Measurements from ENCODE around the gene KCNJ6. TPM values are rescaled to one million over a fixed set of nuclear protein-coding genes. Genes with fewer than 3 reads are reported as not detected.
"Not testable (repeated sequence)": the region's sequence is repeated elsewhere in the genome, so short reads cannot be mapped to it uniquely, and the experiment has no call there.

Gene KCNJ6
- polyA plus RNA-seq, 3 donors = 0.19 to 0.36 (median 0.25) TPM

DNA sequence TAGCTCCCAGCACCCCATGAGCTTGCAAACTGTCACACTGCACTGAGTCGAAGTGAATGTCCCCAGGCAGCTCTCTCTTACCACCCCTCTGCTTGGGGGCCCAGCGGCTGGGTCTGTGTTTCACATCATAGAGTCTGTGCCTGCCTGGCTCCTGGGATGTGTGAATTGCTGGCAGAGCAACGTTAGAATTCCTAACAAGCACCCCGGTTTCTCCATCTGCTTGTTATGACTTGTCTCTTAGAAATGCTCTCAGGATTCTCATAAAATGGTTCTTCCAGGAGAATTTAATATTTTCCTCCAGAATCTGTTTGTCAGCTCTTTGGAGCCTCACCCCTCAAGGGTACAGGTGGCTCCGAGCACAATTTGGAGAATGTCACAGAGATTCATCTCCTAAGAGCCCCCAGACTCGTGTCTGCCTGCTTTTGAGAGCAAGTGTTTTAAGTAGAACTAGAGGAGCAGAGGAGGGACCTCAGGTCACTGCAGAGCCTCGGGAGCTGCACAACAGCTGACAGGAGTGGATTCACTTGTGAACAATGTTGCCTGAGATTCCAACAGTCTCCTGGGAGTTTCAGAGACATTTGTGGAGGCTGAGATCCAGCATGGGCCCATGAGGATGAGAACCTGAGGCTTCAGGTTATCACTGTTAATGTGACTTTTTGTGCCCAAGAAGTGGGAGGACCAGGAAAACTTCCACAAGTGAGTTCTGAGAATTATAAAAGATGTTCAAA, 131.5 kb downstream of the KCNJ6 start:
- DNase-seq (ENCODE audit: low read depth in 3 of 3, low spot score in 2 of 3) = no peak

DNA sequence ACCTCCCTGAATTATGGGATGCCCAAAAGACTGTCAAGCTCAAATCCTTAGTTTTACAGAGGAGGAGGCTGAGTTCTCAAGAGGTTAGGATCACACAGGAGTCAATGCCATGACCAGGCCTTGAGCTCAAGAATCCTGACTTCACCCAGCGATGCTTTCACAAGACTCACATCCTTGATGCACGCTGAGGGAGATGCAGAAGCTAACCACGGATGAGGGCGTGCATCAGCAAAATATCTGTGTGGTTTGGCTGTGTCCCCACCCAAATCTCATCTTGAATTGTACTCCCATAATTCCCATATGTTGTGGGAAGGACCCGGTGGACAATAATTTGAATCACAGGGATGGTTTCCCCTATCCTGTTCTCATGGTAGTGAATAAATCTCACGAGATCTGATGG, 133.2 kb downstream of the KCNJ6 start:
- no peak for DNase-seq (ENCODE audit: low read depth in 3 of 3, low spot score in 2 of 3)

DNA sequence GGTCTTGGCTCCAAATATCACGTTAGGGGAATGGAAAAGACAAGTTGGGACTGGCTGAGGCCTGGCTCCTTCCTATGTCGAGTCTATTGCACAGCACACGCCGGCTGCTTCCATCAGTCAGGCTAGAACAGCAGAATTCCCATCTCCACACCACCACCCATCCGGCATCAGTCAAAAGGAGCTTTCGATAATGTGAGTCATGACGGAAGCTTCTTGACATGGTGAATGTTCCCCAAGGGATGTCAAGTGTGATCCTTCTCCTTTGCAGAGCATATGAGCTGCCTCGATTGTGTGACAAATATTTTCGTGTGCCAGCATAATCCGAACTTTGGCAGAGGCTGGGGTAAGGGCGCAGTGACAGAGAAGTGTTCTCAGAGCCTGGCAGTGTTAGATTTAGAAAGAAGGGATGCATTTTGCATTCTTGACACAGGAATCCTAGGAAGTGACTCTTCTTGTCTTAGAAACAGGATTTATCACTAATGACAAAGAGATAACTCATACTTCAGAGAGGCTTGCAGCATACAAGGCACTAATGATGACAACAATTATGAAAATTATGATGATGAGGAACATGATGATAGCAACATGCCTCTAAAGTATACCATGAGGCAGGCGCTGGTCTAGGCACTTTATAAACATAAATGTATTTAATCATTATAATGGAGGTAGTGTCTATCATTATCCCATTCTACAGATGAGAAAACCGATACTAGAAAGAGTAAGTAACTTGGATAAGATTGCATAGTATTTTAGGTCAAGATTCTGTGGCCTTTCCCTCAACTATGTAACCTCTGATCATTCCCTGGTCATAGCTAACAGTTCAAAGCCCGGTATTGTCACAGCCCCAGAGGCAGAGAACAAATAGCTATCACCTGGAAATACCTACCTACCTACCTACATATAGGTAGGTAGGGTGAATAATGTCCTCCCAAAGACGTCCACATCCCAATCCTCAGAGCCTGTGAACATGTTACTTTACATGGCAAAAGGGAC, 135.0 kb downstream of the KCNJ6 start:
- DNase-seq (ENCODE audit: low read depth in 3 of 3, low spot score in 2 of 3) = no peak

DNA sequence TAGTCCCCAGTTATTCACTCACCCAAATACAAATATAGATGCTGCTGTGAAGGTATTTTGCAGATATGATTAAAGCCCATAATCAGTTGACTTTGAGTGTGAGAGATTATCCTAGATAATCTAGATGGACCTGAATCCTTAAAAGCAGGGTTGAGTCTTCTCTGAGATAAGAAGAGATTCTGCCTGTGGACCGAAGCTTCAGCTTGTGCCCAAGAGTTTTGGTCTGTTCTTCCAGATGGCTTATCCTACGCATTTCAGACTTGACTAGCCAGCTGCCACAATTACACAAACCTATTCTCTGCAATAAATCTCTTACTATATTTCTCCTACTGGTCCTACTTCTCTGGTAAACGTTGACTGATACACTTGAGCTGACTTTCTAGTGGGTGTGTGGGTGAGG, 145.1 kb downstream of the KCNJ6 start:
- no peak for DNase-seq (ENCODE audit: low read depth in 3 of 3, low spot score in 2 of 3)

DNA sequence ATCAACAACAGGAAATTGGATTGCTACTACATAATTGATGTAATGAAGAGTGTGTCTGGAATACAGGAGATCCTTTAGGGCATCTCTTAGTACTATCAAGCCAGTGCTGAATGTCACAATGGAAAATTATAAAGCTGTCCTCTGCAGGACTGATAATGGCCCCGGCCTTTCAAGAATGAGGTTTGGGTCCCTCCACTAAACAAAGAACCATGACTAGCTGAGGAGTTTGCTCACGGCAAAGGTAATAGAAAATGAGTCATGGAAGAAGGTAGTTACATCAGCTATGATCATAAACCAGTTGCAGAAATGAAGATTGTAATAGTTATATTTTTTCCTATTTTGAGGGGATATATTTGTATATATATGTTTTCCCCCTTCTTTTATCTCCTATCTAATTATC, 145.8 kb downstream of the KCNJ6 start:
- DNase-seq (ENCODE audit: low read depth in 3 of 3, low spot score in 2 of 3) = no peak

DNA sequence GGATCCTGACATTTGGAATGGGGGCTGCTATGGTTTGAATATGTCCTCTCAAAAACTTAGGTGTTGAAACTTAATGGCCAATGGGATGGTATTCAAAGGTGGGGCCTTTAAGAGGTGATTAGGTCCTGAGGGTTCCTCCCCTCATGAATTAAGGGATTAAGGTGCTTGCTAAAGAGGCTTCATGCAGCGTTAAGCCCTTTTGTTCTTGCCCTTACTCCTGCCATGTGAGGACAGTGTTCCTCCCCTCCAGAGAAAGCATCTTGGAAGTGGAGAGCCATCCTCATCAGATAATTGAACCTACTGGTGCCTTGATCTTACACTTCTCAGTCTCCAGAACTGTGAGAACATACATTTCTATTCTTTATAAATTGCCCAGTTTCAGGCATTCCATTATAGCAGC, 146.6 kb downstream of the KCNJ6 start:
- DNase-seq (ENCODE audit: low read depth in 3 of 3, low spot score in 2 of 3) = no peak

DNA sequence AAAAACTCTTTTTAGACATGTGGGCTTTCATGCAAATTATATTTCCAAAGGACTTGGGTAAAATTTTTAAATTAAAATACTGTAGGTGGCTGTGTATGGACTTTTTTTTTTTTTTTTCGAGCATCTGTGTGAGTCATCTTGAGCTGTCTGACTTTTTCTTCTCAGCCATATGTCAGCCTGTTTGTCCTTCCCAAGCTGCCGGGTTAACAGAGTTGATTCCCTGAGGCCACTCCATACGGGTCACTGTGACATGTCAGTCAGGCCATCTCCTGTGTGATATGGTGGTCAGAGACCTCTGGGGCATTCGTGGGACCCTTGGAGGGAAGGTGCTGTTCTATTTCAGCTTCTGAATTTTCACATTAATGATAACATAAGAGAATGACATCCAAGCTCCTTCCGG, 148.3 kb downstream of the KCNJ6 start:
- DNase-seq (ENCODE audit: low read depth in 3 of 3, low spot score in 2 of 3) = no peak

DNA sequence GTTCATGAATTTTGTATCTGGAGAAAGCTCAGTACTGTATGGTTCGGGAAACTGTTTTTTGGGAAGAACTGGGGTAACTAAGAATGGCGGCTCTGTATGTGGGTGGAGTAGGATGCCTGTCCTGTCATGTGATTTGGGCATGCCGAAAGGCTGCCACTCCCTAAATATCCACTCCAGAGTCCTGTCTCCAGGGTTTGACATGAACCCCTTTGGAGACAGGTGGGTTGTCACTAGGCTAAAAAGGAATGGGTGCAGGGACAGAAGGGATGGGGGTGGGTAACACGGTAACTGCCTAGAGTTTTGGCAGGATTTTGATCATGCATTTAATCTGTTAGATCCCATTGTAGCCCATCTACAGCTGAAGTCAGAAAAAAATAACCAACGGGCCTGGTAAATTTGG, 150.1 kb downstream of the KCNJ6 start:
- no peak for DNase-seq (ENCODE audit: low read depth in 3 of 3, low spot score in 2 of 3)

DNA sequence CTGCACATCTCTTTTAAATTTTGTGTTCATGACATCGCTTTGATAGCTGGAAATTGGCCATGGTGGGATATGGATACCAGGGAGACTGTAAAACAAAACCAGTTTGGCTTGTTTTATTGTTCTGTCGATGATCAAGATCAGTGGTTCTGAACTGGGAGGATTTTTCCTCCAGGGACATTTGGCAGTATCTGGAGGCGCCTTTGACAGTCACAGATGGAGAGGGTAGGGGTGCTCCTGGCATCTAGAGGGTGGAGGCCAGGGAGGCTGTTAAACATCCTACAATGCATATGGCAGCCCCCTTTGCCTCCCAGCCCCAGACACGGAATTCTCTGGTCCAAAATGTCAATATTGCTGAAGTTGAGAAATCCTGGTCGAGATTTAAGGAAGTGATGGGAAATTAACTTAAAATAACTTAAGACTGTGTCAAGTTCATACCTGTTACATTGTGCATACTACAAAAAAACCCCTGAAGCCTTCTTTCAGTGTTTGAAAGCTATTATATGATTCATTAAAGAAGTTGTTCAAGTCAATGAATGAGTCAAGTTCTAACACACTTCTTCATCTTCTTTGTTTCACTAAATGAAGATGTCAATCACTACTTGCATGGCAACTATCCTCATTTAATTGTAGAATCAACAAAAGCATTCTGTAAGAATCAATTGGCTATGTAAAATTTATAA, 150.9 kb downstream of the KCNJ6 start:
- DNase-seq (ENCODE audit: low read depth in 3 of 3, low spot score in 2 of 3) = no peak

DNA sequence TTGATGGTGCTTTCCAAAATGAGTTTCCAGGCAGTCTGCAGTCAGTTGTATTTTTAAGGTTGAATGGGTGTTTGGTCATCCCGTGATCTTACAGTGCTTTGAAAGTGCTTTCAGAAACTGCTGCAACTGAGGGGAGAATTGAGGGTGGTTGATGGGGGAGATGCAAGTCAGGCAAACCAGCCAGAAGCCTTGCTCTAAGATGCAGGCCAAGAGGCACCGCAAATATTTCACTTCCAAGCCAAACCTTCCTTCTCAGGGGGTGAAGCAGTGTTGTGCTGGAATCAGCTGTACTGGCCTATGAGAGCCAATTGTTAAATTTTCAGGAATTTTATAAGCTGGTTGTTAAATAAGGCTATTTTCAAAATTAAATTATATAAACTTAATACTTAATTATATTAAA, 151.6 kb downstream of the KCNJ6 start:
- no peak for DNase-seq (ENCODE audit: low read depth in 3 of 3, low spot score in 2 of 3)

DNA sequence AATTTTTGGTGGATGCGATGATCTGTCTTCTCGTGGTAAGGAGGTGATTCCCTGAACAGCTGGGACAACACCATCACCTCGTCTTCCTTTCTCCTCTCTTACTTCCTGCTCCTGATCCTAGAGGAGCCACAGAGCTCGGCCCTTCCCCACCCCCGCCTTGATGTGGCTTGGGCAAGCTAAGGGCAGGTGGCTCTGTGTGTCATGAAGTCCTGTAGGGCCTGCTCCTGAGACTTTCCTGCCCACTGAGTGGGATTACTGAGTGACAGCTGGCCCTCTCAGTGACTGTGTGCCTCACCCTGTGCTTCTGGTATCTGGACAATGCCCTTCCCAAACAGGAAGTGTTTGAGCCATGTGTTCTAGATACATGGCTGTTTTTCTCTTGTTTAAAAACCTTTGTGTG, 153.0 kb downstream of the KCNJ6 start:
- no peak for DNase-seq (ENCODE audit: low read depth in 3 of 3, low spot score in 2 of 3)

DNA sequence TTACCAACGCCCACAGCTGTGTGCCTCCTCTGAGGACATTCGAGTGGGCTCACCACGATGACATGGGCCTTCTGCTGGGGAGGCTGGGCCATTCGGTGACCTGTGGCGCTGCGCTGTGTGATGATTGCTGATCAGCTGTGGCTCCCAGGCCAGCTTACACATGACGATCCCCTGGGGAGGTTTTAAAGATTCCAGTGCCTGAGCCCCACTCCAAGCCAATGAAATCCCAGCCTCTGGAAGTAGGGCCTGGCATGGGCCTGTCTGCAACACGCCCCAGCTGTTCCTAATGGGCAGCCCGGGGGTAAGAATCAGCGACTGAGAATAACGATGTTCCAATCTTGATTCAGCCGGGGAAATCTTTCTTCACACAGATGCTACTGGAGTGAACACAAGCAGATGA, 153.7 kb downstream of the KCNJ6 start:
- DNase-seq (ENCODE audit: low read depth in 3 of 3, low spot score in 2 of 3) = no peak

DNA sequence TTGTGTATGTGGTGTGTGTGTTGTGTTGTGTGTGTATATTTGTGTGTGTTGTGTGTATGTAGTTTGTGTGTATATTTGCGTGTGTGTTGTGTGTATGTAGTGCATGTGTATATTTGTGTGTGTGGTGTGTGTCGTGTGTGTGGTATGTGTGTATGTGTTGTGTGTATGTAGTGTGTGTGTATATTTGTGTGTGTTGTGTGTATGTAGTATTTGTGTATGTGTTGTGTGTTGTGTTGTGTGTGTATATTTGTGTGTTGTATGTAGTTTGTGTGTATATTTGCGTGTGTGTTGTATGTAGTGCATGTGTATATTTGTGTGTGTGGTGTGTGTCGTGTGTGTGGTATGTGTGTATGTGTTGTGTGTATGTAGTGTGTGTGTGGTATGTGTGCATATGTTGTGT, 154.9 kb downstream of the KCNJ6 start:
- not testable (repeated sequence) for DNase-seq (ENCODE audit: low read depth in 3 of 3, low spot score in 2 of 3)

DNA sequence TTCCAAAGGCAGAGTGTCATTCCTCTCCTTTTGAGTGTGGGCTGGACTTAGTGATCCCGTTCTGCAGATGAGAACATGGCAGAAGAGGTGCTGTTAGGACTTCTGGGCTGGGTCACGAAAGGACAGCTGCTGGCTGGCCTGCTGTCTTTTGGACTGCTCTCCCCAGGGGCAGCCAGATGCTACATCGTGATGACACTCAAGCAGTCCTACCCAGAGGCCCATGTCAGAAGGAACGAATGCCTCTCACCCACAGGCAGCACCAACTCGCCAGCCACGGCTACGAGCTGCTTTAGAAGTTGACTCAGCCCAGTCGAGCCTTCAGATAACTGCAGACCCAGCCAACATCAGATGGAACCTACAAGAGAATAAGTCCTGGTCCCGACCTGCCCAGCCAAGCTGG, 156.5 kb downstream of the KCNJ6 start:
- DNase-seq (ENCODE audit: low read depth in 3 of 3, low spot score in 2 of 3) = no peak

DNA sequence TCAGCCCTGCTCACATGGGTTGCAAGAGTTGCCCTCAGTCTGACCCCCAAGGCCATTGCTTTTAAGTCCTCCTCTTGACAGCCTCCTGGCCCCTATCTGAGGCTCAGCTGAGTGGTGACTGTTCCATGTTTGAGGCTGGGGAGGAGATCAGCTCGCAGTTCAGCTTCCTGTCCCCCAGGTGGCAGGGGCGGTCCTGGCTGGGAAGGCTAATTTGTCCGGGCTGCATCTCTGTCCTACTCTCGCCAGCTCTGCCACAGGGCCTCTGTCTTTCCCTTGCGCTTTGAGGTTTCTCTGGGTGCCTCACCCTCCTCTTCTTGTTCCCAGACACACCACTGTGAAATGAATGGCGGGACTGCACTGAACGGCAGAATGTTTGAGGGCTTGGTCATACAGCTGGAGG, 157.3 kb downstream of the KCNJ6 start:
- DNase-seq (ENCODE audit: low read depth in 3 of 3, low spot score in 2 of 3) = peak in 1 of 3 donors; percentile 8

DNA sequence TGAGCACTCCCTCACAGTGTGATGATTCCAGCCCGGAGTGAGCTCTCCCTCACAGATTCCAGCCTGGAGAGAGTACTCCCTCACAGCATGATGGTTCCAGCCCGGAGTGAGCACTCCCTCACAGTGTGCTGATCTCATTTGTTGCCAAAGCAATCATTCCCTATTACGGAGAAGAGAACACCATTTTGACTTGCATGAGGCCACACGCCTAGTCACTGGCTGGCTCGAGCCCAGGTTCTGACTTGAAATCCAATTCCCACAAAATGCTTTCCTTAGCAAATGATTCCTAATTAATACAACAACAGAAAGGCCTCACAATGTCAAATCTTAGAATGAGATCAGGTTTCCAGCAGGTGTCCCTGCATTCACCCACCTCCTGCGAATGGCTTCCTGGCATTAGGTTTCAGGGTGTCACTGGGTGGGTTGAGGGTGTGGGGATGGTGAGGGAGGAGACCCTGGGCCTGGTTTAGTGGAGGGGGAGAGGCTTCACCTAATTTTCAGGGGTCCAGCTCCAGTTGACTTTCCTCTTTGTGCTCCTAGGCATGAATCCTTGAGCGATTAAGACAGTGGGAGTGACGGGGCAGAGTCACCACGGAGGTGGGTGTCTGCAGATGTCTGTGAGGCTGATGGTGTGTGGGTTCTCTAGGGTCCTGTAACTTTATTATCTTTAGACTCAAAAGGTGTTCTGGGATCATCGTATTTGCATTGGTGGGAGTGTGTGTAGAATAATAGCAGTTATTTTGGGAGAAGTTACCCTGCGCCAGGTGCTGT, 158.5 kb downstream of the KCNJ6 start:
- DNase-seq (ENCODE audit: low read depth in 3 of 3, low spot score in 2 of 3) = no peak

DNA sequence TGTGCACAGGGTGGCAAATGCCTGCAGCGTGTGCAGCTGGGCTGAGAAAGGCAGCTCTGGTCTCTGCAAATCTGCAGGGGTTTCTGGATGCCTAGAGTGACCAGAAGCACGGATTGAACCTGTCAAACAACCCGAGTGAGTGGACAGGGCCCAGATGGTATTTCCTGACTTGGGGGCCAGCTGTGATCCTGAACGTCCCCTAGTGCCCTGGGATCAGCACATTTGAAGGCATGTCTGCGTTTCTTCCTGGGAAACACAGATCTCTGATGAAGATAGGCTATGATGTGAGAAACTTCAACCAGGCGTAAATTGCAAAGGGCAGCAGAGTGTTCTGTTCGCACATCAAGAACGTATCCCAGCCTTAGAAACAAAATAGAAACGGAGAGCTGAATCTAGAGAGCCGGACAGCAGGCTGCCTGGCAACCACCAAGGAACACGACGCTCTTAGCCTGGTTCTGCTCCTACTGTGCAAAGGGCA, 163.1 kb downstream of the KCNJ6 start:
- peak in 1 of 3 donors; percentile 16 for DNase-seq (ENCODE audit: low read depth in 3 of 3, low spot score in 2 of 3)

DNA sequence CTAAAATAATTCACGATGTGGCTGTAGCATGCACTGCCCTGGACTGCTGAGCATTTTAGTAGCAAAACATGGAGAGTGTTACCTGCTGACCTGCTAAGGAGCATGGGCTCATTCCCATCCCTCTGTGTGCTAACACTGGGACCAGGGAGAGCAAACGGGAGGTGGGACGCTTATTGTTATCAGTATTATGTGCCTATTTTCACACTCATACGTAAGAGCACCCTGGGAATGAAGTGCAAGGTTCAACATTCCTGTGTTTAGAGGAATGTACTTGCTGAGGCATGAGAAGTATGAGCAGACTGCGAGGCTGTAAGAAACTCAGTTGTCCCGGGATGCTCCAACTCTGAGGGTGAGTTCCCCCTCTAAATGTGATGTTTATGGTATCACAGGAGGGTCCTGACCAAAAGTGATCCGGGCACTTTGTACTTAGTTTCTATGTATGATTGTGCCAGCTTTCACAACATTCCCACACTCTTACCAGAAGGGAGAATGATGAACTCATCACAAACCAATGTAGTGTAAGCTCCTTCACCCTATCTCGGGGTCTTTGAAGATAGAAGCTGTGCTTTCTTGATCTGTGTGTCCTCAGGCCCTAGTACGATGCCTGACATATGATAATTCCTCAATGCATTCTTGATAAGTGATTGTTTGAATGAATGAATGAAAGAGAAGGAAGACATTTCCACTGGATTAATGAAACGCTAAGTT, 164.8 kb downstream of the KCNJ6 start:
- no peak for DNase-seq (ENCODE audit: low read depth in 3 of 3, low spot score in 2 of 3)

DNA sequence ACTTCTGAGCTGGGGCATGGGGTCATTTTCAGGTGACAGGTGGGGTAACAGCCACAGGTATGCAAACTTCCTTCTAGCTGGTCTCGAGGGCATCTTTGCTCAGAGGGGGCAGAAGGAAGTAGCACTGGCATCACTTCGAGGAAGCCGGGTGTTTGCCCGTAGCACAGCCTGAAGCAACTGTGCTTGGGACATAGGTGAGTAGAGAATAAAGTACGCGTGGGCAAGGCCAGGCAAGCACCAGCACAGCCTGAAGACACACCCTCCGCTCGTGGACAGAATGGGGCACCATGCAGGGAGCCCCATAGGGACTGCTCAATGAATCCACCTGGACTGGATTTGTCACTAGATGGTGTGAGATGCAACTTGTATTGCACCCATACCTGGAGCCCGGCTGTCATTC, 167.1 kb downstream of the KCNJ6 start:
- no peak for DNase-seq (ENCODE audit: low read depth in 3 of 3, low spot score in 2 of 3)

DNA sequence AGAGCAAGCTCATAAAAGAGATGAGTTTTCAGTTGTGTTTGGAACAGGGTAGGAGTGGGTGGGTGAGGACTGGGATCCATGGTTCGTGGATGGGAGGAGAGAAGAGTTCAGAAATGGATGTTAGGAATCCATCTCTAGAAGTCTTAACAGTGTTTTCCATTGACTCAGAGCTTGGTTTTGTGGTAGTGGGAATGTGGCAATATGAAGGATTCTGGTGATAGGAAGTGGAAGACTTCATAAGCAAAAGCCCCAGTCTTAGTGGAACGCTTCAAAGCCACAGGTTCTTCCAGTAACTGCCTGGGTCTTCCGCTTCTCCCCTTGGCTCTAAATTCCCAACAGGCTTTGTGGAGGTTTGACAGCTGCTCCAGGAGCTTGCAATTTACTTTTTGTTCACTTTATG, 167.9 kb downstream of the KCNJ6 start:
- DNase-seq (ENCODE audit: low read depth in 3 of 3, low spot score in 2 of 3) = no peak
